ENCODE data around the gene CD320. TPM values are rescaled to one million over a fixed set of nuclear protein-coding genes. Genes with fewer than 3 reads are reported as not detected.
A peak's percentile ranks its signal among the peaks of the same experiment; 100 is the strongest.

CD320 gene
- total and polyA plus RNA-seq, 12 donors: 20.3 to 81.2 (median 28.6) TPM

- ATAC-seq: peak in 3 of 8 donors; percentile 27 to 48 (median 33)
- Histone ChIP-seq H3K4me3 (no peak overlapping the region), H3K36me3 (peaks cover 0 to 76% (median 42%) of the 10 kb centered on the region in 9 donors), H3K4me1 (peaks cover 9 to 55% (median 37%) of the 10 kb centered on the region in 9 donors), H3K27me3 (peaks cover 0 to 5% (median 0%) of the 10 kb centered on the region in 7 donors), H3K27ac (peak overlapping the region in 8 of 10 donors; percentile 31 to 83 (median 56)), H3K9me3 (no peaks in the 10 kb centered on the region)
- TF ChIP-seq CTCF (IDR thresholded peaks at IDR 0.05): no peak
- peak; percentile 2 to 71 for DNase-seq
- intact Hi-C loops (cut with DNase I): loop anchor here in 1 of 10 donors (10.0 kb wide), 1 partner anchor 47 kb away; no protein-coding TSS in a partner anchor
- WGBS, 2 donors: 54 to 57% methylated on average over 16 of the region's 16 CpGs
Measured at GRCh38 chr19:8311461-8312260, 3.5 kb upstream of the CD320 start.

- DNase-seq (peak in 1 of 2 donors; percentile 2), ATAC-seq (no peak)
- WGBS, 2 donors: 87 to 93% methylated on average over 17 of the region's 17 CpGs
- intact Hi-C loops (cut with DNase I): loop anchor here in 1 of 10 donors (10.0 kb wide), 1 partner anchor 46 kb away; no protein-coding TSS in a partner anchor
- Histone ChIP-seq H3K4me1 (peaks cover 9 to 56% (median 44%) of the 10 kb centered on the region in 9 donors), H3K4me3 (no peak overlapping the region), H3K27me3 (peaks cover 0 to 5% (median 0%) of the 10 kb centered on the region in 7 donors), H3K27ac (peak overlapping the region in 4 of 10 donors; percentile 33 to 83 (median 64)), H3K36me3 (peaks cover 0 to 64% (median 31%) of the 10 kb centered on the region in 9 donors), H3K9me3 (no peaks in the 10 kb centered on the region)
- TF ChIP-seq CTCF (IDR thresholded peaks at IDR 0.05): no peak
Measured at GRCh38 chr19:8310342-8311055, 2.3 kb upstream of the CD320 start.

- H3K9me3 ChIP-seq: no peaks in the 10 kb centered on the region
- H3K27ac ChIP-seq: peak overlapping the region in 5 of 10 donors; percentile 16 to 83 (median 65)
- no peak for ATAC-seq
- peaks cover 0 to 5% (median 0%) of the 10 kb centered on the region in 7 donors for H3K27me3 ChIP-seq
- DNase-seq: peak in 1 of 2 donors; percentile 5
- 65 to 75% methylated on average over 17 of the region's 17 CpGs for WGBS, 2 donors
- H3K36me3 ChIP-seq: peaks cover 0 to 48% (median 18%) of the 10 kb centered on the region in 9 donors
- TF ChIP-seq CTCF (IDR thresholded peaks at IDR 0.05): no peak
- peak overlapping the region; percentile 48 to 76 (median 63) for H3K4me3 ChIP-seq
- intact Hi-C loops (cut with DNase I): loop anchor here in 1 of 10 donors (5.0 kb wide), 1 partner anchor 42 kb away; no protein-coding TSS in a partner anchor
- H3K4me1 ChIP-seq: peaks cover 9 to 56% (median 44%) of the 10 kb centered on the region in 9 donors
Measured at GRCh38 chr19:8308891-8309291, 733 bp upstream of the CD320 start.

Data from heart right ventricle (tissue), 16 donors.